Endothelial cell (in vitro differentiated cells): ENCODE measurements around the gene IGFBP3. TPM values are rescaled to one million over a fixed set of nuclear protein-coding genes. Genes with fewer than 3 reads are reported as not detected.

ENCODE experiments used
- DNase-seq: peaks from one replicate; pipeline ENCODE4 v3.0.0; 2021; ENCODE audit warnings: low spot score
- H3K27ac Mint-ChIP-seq: one replicate; pipeline ENCODE4 v1.8.0; 2021; ENCODE audit warnings: mixed read lengths, inconsistent platforms; ENCODE audit not compliant: unreplicated experiment
- H3K27me3 Mint-ChIP-seq: one replicate; pipeline ENCODE4 v1.8.0; 2021; ENCODE audit warnings: mild to moderate bottlenecking, moderate library complexity, mixed read lengths, inconsistent platforms; ENCODE audit not compliant: unreplicated experiment
- H3K36me3 Mint-ChIP-seq: one replicate; pipeline ENCODE4 v1.8.0; 2021; ENCODE audit warnings: mild to moderate bottlenecking, low read depth, mixed read lengths, inconsistent platforms; ENCODE audit not compliant: unreplicated experiment
- H3K4me1 Mint-ChIP-seq: one replicate; pipeline ENCODE4 v1.8.0; 2021; ENCODE audit warnings: mild to moderate bottlenecking, mixed read lengths, inconsistent platforms; ENCODE audit not compliant: unreplicated experiment
- H3K4me3 Mint-ChIP-seq: one replicate; pipeline ENCODE4 v1.8.0; 2021; ENCODE audit warnings: mild to moderate bottlenecking, mixed read lengths, inconsistent platforms; ENCODE audit not compliant: unreplicated experiment
- H3K9me3 Mint-ChIP-seq: one replicate; pipeline ENCODE4 v1.8.0; 2021; ENCODE audit warnings: mixed read lengths, inconsistent platforms; ENCODE audit not compliant: unreplicated experiment
- total RNA-seq: library from RNA; stranded (reverse); fragmentation: NEBNext Ultra II Directional; extraction: Animal tissue kit (Norgen Biotek cat#: 25700); gene quantifications from one replicate; pipeline ENCODE4 v1.2.1, GENCODE V29; 2021; ENCODE audit not compliant: unreplicated experiment
- TF ChIP-seq, protein P1 (sequence below): fragments of 200-600 bp; sonication (generic); IDR thresholded peaks from one replicate; pipeline ENCODE4 v1.5.0; 2021; ENCODE audit warnings: antibody characterized with exemption; ENCODE audit not compliant: unreplicated experiment

IGFBP3 gene
- total RNA-seq, 1 donor from 2014 or later, result 125 TPM

DNA sequence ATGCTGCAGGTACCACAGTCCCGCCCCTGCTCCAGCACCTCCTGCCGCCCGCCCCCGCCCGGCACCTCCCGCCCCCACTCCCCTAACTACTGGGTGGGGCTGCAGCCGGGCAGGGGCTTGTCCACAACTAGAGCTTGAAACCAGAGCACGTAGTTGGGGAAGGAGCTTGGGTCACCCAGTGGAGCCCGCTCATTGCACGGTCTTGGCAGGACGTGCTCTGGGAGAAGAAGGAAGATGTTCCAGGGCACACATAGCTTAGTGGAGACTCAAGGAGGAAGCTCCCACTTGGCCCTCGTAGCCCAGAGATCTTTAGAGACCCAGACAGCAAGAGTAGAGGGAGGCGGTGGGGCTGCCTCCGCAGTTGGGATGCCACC is 32.1 kb downstream of the IGFBP3 start:
- no peaks in the 10 kb centered on the region for H3K9me3 Mint-ChIP-seq
- DNase-seq, result peak; percentile 37
- peaks cover 10% of the 10 kb centered on the region for H3K27me3 Mint-ChIP-seq
- TF ChIP-seq, protein P1, sequence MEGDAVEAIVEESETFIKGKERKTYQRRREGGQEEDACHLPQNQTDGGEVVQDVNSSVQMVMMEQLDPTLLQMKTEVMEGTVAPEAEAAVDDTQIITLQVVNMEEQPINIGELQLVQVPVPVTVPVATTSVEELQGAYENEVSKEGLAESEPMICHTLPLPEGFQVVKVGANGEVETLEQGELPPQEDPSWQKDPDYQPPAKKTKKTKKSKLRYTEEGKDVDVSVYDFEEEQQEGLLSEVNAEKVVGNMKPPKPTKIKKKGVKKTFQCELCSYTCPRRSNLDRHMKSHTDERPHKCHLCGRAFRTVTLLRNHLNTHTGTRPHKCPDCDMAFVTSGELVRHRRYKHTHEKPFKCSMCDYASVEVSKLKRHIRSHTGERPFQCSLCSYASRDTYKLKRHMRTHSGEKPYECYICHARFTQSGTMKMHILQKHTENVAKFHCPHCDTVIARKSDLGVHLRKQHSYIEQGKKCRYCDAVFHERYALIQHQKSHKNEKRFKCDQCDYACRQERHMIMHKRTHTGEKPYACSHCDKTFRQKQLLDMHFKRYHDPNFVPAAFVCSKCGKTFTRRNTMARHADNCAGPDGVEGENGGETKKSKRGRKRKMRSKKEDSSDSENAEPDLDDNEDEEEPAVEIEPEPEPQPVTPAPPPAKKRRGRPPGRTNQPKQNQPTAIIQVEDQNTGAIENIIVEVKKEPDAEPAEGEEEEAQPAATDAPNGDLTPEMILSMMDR, result no peak
- H3K4me1 Mint-ChIP-seq, result peaks cover 53% of the 10 kb centered on the region
- peak overlapping the region; percentile 67 for H3K4me3 Mint-ChIP-seq
- no peaks in the 10 kb centered on the region for H3K36me3 Mint-ChIP-seq
- peak overlapping the region; percentile 90 for H3K27ac Mint-ChIP-seq

DNA sequence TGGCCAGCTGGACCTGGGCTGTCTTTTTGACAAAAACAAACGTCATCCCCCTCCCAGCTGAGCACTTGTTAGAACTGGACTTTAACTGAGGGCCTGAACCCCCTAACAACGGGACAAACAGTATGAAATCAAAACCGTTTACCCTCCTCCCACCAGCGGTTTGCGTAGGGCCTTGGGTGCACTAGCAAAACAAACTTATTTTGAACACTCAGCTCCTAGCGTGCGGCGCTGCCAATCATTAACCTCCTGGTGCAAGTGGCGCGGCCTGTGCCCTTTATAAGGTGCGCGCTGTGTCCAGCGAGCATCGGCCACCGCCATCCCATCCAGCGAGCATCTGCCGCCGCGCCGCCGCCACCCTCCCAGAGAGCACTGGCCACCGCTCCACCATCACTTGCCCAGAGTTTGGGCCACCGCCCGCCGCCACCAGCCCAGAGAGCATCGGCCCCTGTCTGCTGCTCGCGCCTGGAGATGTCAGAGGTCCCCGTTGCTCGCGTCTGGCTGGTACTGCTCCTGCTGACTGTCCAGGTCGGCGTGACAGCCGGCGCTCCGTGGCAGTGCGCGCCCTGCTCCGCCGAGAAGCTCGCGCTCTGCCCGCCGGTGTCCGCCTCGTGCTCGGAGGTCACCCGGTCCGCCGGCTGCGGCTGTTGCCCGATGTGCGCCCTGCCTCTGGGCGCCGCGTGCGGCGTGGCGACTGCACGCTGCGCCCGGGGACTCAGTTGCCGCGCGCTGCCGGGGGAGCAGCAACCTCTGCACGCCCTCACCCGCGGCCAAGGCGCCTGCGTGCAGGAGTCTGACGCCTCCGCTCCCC is 32.7 kb downstream of the IGFBP3 start, which contains the start of gene IGFBP1:
Gene IGFBP1 (plus strand): TSS at position 304 of the 808 bp plus-strand sequence. CDS start 165 bp downstream, at position 469.
- H3K27me3 Mint-ChIP-seq, result peaks cover 10% of the 10 kb centered on the region
- H3K9me3 Mint-ChIP-seq, result no peaks in the 10 kb centered on the region
- peaks cover 48% of the 10 kb centered on the region for H3K4me1 Mint-ChIP-seq
- no peaks in the 10 kb centered on the region for H3K36me3 Mint-ChIP-seq
- peak; percentile 50 for DNase-seq
- TF ChIP-seq, protein P1, result no peak
- peak within 1 kb of the TSS; percentile 90 for H3K27ac Mint-ChIP-seq
- H3K4me3 Mint-ChIP-seq, result peak within 1 kb of the TSS; percentile 81

DNA sequence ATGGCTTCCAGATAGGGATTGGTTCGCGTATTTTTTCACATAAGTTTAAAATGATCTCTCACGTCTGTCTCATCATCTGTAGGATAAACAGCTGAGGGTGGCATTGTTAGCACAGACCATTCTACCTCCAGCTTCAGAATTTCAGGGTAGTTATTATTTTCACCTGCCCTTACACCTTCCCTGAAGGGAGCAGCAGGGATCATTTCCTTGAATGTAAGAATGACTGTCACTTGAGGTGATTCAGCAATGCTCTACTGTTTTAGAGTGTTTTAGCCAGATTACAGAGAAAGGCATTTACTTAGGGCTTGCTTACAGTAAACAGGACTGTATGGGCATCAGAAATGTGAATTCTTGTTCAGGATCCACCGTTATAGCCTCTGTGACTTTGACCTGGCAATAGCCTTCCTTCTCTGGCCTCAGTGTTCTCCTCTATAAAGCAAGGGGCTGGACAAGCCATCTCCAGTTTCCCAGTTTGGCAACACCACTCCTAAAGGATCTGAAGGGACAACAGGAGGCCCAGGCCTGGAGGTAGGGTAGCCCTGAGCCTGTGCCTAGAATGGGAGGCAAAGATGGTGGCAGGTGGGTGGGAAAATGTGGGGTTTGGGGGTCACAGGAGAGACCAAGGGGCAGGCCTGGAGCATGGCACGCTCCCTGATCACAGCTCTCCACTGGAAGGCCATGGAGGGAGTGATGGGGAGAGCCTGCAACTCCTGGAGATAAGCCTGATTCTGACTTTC is 34.0 kb downstream of the IGFBP3 start:
- DNase-seq, result no peak
- H3K4me3 Mint-ChIP-seq, result no peak overlapping the region
- TF ChIP-seq, protein P1, result no peak
- no peaks in the 10 kb centered on the region for H3K36me3 Mint-ChIP-seq
- H3K27me3 Mint-ChIP-seq, result peaks cover 10% of the 10 kb centered on the region
- no peak overlapping the region for H3K27ac Mint-ChIP-seq
- H3K4me1 Mint-ChIP-seq, result peaks cover 48% of the 10 kb centered on the region
- H3K9me3 Mint-ChIP-seq, result no peaks in the 10 kb centered on the region

DNA sequence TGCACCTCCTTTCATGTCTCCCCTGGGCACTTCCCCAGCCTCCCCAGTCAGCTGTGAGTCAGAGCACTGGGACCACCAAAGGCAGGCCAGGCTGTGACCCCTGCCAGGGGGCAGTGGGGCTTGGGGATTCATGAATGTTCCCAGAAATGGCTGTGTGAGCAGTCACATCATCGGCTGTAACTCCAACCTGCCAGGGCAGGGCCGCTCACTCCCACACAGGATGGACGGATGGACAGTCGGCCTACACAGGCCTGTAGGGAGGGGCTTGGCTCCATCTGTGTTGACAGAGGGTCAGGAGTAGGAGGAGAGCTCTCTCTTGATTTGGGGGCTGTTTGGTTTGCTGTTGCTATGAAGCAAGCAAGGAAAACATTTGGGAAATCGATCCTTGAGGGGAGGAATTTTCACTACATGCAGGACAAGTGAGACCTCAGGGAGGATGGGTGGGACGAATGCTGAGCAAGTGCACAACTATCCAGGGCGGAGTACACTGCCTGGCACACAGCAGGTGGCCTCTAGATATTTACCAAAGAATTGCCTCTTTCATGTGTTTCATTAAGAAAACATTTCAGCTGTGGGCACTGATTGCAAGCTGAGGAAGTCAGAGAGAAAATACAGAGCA is 35.7 kb downstream of the IGFBP3 start:
- Mint-ChIP-seq H3K4me1 (peaks cover 38% of the 10 kb centered on the region), H3K36me3 (no peaks in the 10 kb centered on the region), H3K27me3 (peaks cover 10% of the 10 kb centered on the region), H3K4me3 (peak overlapping the region; percentile 53), H3K27ac (no peak overlapping the region), H3K9me3 (no peaks in the 10 kb centered on the region)
- TF ChIP-seq, protein P1, result no peak
- no peak for DNase-seq
